Mesodermal cell (in vitro differentiated cells): ENCODE data around the gene SFXN2.
"Not testable (repeated sequence)": the region's sequence is repeated elsewhere in the genome, so short reads cannot be mapped to it uniquely, and the experiment has no call there.

Experiments used
- H3K27ac ChIP-seq: 2 replicates; pipeline ENCODE4 v1.7.0; 2013; ENCODE audit warnings: mild to moderate bottlenecking, low read depth, low read length, moderate library complexity; ENCODE audit not compliant: severe bottlenecking
- H3K36me3 ChIP-seq: 2 replicates; pipeline ENCODE4 v1.7.1; 2013; ENCODE audit warnings: mild to moderate bottlenecking, low read length, moderate library complexity; ENCODE audit not compliant: control insufficient read depth, insufficient read depth
- H3K4me1 ChIP-seq: one replicate; pipeline ENCODE4 v1.7.1; 2013; ENCODE audit warnings: mild to moderate bottlenecking, low read length; ENCODE audit not compliant: insufficient read depth, control insufficient read depth, poor library complexity, severe bottlenecking
- H3K4me3 ChIP-seq: 2 replicates; pipeline ENCODE4 v1.7.0; 2013; ENCODE audit warnings: low read length, control low read depth, mild to moderate bottlenecking; ENCODE audit not compliant: insufficient read depth, poor library complexity, severe bottlenecking; ENCODE audit errors: extremely low read depth
- H3K9me3 ChIP-seq: 2 replicates; pipeline ENCODE4 v1.7.1; 2013; ENCODE audit warnings: mild to moderate bottlenecking, low read length, moderate library complexity; ENCODE audit not compliant: control insufficient read depth
- WGBS, 2 experiments: methylation state at CpG; one replicate each; pipeline ENCODE4 v1.1.5; 2013; ENCODE audit warnings: missing lambda C conversion rate in 2 of 2; ENCODE audit not compliant: insufficient coverage in 2 of 2; 5-methylcytosine and 5-hydroxymethylcytosine counted together

Gene SFXN2

GRCh38 chr10:102758240-102758932 is 44.0 kb downstream of the SFXN2 start:
- Histone ChIP-seq H3K36me3 (peaks cover 5% of the 10 kb centered on the region), H3K9me3 (peaks cover 4% of the 10 kb centered on the region), H3K4me3 (no peak overlapping the region), H3K4me1 (peaks cover 10% of the 10 kb centered on the region), H3K27ac (peak overlapping the region; percentile 39)
- 83 to 93% methylated on average over 3 to 4 of the region's 9 CpGs for WGBS, 2 experiments

- not testable (repeated sequence) for H3K9me3 ChIP-seq, H3K4me1 ChIP-seq, H3K4me3 ChIP-seq, H3K36me3 ChIP-seq
- no CpG with 5 or more reads among the region's 12 CpGs for WGBS, 2 experiments
- peak overlapping the region; percentile 39 for H3K27ac ChIP-seq
Measured at GRCh38 chr10:102758933-102759262, 44.5 kb downstream of the SFXN2 start.

- H3K4me1 ChIP-seq: peaks cover 9% of the 10 kb centered on the region
- H3K27ac ChIP-seq: no peak overlapping the region
- no peak overlapping the region for H3K4me3 ChIP-seq
- H3K36me3 ChIP-seq: peaks cover 5% of the 10 kb centered on the region
- H3K9me3 ChIP-seq: peaks cover 4% of the 10 kb centered on the region
- no CpG with 5 or more reads among the region's 3 CpGs for WGBS, 2 experiments
Measured at GRCh38 chr10:102759497-102760210, 45.2 kb downstream of the SFXN2 start.

- Histone ChIP-seq H3K27ac (no peak overlapping the region), H3K4me3 (no peak overlapping the region), H3K9me3 (peaks cover 4% of the 10 kb centered on the region), H3K36me3 (peaks cover 5% of the 10 kb centered on the region), H3K4me1 (peaks cover 12% of the 10 kb centered on the region)
- 96 to 100% methylated on average over 2 of the region's 4 CpGs for WGBS, 2 experiments
Measured at GRCh38 chr10:102761981-102762380, 47.5 kb downstream of the SFXN2 start.

- Histone ChIP-seq H3K4me3 (no peak overlapping the region), H3K36me3 (peaks cover 5% of the 10 kb centered on the region)
- 96 to 97% methylated on average over 4 to 5 of the region's 7 CpGs for WGBS, 2 experiments
Measured at GRCh38 chr10:102762401-102763015, 48.1 kb downstream of the SFXN2 start.

GRCh38 chr10:102763037-102763607 is 48.7 kb downstream of the SFXN2 start:
- WGBS, 2 experiments: 84 to 90% methylated on average over 6 to 7 of the region's 7 CpGs

More at GRCh38 chr10:102762401-102763015, 48.1 kb downstream of the SFXN2 start:
- peak overlapping the region; percentile 33 for H3K27ac ChIP-seq
- H3K4me1 ChIP-seq: peaks cover 12% of the 10 kb centered on the region
- peaks cover 4% of the 10 kb centered on the region for H3K9me3 ChIP-seq

GRCh38 chr10:102764470-102765161 is 50.2 kb downstream of the SFXN2 start:
- Histone ChIP-seq H3K9me3 (peaks cover 2% of the 10 kb centered on the region), H3K4me3 (no peak overlapping the region), H3K27ac (no peak overlapping the region), H3K4me1 (peaks cover 20% of the 10 kb centered on the region), H3K36me3 (peaks cover 1% of the 10 kb centered on the region)
- 91 to 95% methylated on average over 3 to 4 of the region's 6 CpGs for WGBS, 2 experiments

More at GRCh38 chr10:102763037-102763607, 48.7 kb downstream of the SFXN2 start:
- no peak overlapping the region for H3K4me3 ChIP-seq
- peak overlapping the region; percentile 33 for H3K27ac ChIP-seq
- H3K36me3 ChIP-seq: peaks cover 5% of the 10 kb centered on the region
- peaks cover 4% of the 10 kb centered on the region for H3K9me3 ChIP-seq
- H3K4me1 ChIP-seq: peaks cover 12% of the 10 kb centered on the region

- no peak overlapping the region for H3K27ac ChIP-seq
- no CpG with 5 or more reads among the region's 7 CpGs for WGBS, 2 experiments
- H3K4me3 ChIP-seq: no peak overlapping the region
- no peaks in the 10 kb centered on the region for H3K9me3 ChIP-seq
- peaks cover 26% of the 10 kb centered on the region for H3K4me1 ChIP-seq
- no peaks in the 10 kb centered on the region for H3K36me3 ChIP-seq
Measured at GRCh38 chr10:102765336-102765735, 50.9 kb downstream of the SFXN2 start.

- no peak overlapping the region for H3K4me3 ChIP-seq
- no peaks in the 10 kb centered on the region for H3K36me3 ChIP-seq
- WGBS, 2 experiments: 86 to 93% methylated on average over 7 of the region's 9 CpGs
- H3K27ac ChIP-seq: no peak overlapping the region
- H3K4me1 ChIP-seq: peaks cover 29% of the 10 kb centered on the region
- H3K9me3 ChIP-seq: no peaks in the 10 kb centered on the region
Measured at GRCh38 chr10:102767428-102768160, 53.2 kb downstream of the SFXN2 start.
